ENCODE data around the gene CAMK2B.

Gene CAMK2B

GRCh38 chr7:44229546-44230105, 95.8 kb downstream of the CAMK2B start:
- Histone ChIP-seq H3K27ac (ENCODE audit: low read depth, low read length, poor library complexity, severe bottlenecking) (no peak overlapping the region), H3K4me2 (ENCODE audit: low read length) (no peak overlapping the region), H3K9ac (ENCODE audit: low read length) (no peak overlapping the region), H3K4me3 (ENCODE audit: low read depth, low read length, poor library complexity, severe bottlenecking) (no peak overlapping the region), H3K79me2 (ENCODE audit: insufficient read depth, low read length) (no peaks in the 10 kb centered on the region), H3K36me3 (ENCODE audit: insufficient read depth, low read length) (no peaks in the 10 kb centered on the region), H4K20me1 (ENCODE audit: insufficient read depth, low read length) (no peaks in the 10 kb centered on the region), H3K27me3 (ENCODE audit: insufficient read depth, low read length) (peaks cover 29% of the 10 kb centered on the region), H3F3A (ENCODE audit: insufficient read depth, low read length) (no peaks in the 10 kb centered on the region), H3K4me1 (ENCODE audit: insufficient read depth, low read length, severe bottlenecking) (no peaks in the 10 kb centered on the region), H2AFZ (ENCODE audit: low read length) (no peak overlapping the region), H3K9me3 (ENCODE audit: low read length) (no peaks in the 10 kb centered on the region), H3K9me2 (ENCODE audit: low read depth, low read length) (no peaks in the 10 kb centered on the region)
- TF ChIP-seq CTCF (IDR thresholded peaks at IDR 0.05; ENCODE audit: low read length) (no peak), EZH2 (IDR thresholded peaks at IDR 0.05; ENCODE audit: borderline replicate concordance, low read length) (no peak)

GRCh38 chr7:44228571-44229350, 96.6 kb downstream of the CAMK2B start:
- H3K27ac ChIP-seq (ENCODE audit: low read depth, low read length, poor library complexity, severe bottlenecking): no peak overlapping the region
- no peak overlapping the region for H3K4me3 ChIP-seq (ENCODE audit: low read depth, low read length, poor library complexity, severe bottlenecking)
- no peaks in the 10 kb centered on the region for H3K36me3 ChIP-seq (ENCODE audit: insufficient read depth, low read length)
- no peaks in the 10 kb centered on the region for H3F3A ChIP-seq (ENCODE audit: insufficient read depth, low read length)
- peaks cover 33% of the 10 kb centered on the region for H3K27me3 ChIP-seq (ENCODE audit: insufficient read depth, low read length)
- H3K9me3 ChIP-seq (ENCODE audit: low read length): no peaks in the 10 kb centered on the region
- H3K9ac ChIP-seq (ENCODE audit: low read length): no peak overlapping the region
- no peaks in the 10 kb centered on the region for H3K4me1 ChIP-seq (ENCODE audit: insufficient read depth, low read length, severe bottlenecking)
- H3K9me2 ChIP-seq (ENCODE audit: low read depth, low read length): no peaks in the 10 kb centered on the region
- H2AFZ ChIP-seq (ENCODE audit: low read length): no peak overlapping the region
- H3K4me2 ChIP-seq (ENCODE audit: low read length): no peak overlapping the region
- TF ChIP-seq EZH2 (IDR thresholded peaks at IDR 0.05; ENCODE audit: borderline replicate concordance, low read length): no peak
- no peak for TF ChIP-seq CTCF (IDR thresholded peaks at IDR 0.05; ENCODE audit: low read length)
- no peaks in the 10 kb centered on the region for H4K20me1 ChIP-seq (ENCODE audit: insufficient read depth, low read length)
- no peaks in the 10 kb centered on the region for H3K79me2 ChIP-seq (ENCODE audit: insufficient read depth, low read length)

- H3K4me3 ChIP-seq (ENCODE audit: low read depth, low read length, poor library complexity, severe bottlenecking): no peak overlapping the region
- H3K4me1 ChIP-seq (ENCODE audit: insufficient read depth, low read length, severe bottlenecking): no peaks in the 10 kb centered on the region
- H3K9me3 ChIP-seq (ENCODE audit: low read length): no peaks in the 10 kb centered on the region
- TF ChIP-seq CTCF (IDR thresholded peaks at IDR 0.05; ENCODE audit: low read length): no peak
- TF ChIP-seq EZH2 (IDR thresholded peaks at IDR 0.05; ENCODE audit: borderline replicate concordance, low read length): no peak
- no peak overlapping the region for H3K4me2 ChIP-seq (ENCODE audit: low read length)
- no peaks in the 10 kb centered on the region for H3K79me2 ChIP-seq (ENCODE audit: insufficient read depth, low read length)
- no peak overlapping the region for H3K27ac ChIP-seq (ENCODE audit: low read depth, low read length, poor library complexity, severe bottlenecking)
- no peaks in the 10 kb centered on the region for H3K36me3 ChIP-seq (ENCODE audit: insufficient read depth, low read length)
- no peaks in the 10 kb centered on the region for H3F3A ChIP-seq (ENCODE audit: insufficient read depth, low read length)
- peaks cover 25% of the 10 kb centered on the region for H3K27me3 ChIP-seq (ENCODE audit: insufficient read depth, low read length)
- no peak overlapping the region for H2AFZ ChIP-seq (ENCODE audit: low read length)
- no peaks in the 10 kb centered on the region for H4K20me1 ChIP-seq (ENCODE audit: insufficient read depth, low read length)
- no peaks in the 10 kb centered on the region for H3K9me2 ChIP-seq (ENCODE audit: low read depth, low read length)
- H3K9ac ChIP-seq (ENCODE audit: low read length): no peak overlapping the region
These were observed 97.5 kb downstream of the CAMK2B start for GRCh38 chr7:44227911-44228310.
